GM03348 (cell line): ENCODE data around the gene HDHD5.
A peak's percentile ranks its signal among the peaks of the same experiment; 100 is the strongest.

Experiments used
- DNase-seq: peaks from one replicate; pipeline ENCODE4 v3.0.0; 2012; ENCODE audit warnings: low spot score

The HDHD5 gene

GRCh38 chr22:17105143-17106129 is 53.6 kb downstream of the HDHD5 start:
- no peak for DNase-seq

DNA sequence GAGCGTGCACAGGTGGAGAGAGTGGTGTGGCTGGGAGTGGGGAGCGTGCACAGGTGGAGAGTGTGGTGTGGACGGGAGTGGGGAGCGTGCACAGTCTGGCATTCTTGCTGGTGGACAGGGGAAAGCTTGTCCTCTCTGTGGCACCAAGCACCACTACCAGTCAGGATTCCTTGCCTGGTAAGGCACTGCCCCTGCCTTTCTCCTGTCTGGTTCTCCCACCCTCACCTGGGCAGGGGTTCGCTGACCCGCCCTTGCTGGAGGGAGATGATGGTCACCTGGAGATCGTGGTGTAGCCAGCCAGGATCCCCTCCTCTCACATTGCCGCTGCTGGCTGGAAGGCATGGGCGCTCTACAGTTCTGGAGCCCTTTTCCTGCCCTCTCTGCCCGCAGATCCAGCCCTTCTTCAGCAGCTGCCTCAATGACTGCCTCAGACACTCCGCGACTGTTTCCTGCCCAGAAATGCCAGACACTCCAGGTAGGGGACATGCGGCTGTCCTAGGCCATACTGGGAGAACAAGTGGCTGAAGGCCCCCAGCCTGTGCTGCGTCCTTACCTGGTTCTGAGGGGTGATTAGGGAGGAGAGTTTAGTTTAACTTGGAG is 54.6 kb downstream of the HDHD5 start:
- DNase-seq: no peak

DNA sequence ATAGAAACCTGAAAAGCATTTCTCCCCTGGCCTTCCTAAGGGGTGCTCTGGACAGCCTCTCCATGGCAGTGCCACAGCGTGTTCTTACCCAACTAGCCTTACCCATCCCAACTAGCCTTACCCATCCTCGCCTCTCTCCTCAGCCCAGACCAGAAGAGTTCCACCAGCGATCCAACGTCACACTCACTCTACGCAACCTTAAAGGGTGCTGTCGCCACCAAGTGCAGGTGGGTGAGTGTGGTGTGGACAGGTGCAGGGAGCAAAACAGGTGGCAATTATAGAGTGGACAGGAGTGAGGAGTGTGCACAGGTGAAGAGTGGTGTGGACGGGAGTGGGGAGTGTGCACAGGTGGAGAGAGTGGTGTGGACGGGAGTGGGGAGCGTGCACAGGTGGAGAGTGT is 55.7 kb downstream of the HDHD5 start:
- DNase-seq: no peak

DNA sequence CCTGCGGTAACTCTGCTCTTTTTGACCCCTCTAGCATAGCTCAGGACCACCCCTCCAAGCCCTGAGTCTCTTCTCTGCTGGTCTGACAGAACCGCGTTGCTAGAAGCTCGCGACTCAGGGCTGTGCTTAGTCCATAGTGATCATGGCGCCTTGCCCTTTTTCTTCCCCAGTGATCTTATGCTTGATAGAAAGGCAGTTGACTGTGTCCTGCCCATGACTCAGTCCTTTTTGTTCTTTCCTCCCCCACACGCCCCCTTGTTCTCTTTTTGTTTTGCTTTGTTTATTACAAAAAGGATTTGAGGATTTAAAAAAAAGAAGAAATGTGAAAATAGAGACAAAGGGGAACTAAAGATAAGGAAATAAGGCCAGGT is 56.8 kb downstream of the HDHD5 start:
- no peak for DNase-seq

GRCh38 chr22:17101475-17102296 is 57.4 kb downstream of the HDHD5 start:
- DNase-seq: no peak

- no peak for DNase-seq
These were observed 58.5 kb downstream of the HDHD5 start for GRCh38 chr22:17100621-17101020.

- DNase-seq: no peak
These were observed 60.7 kb downstream of the HDHD5 start for GRCh38 chr22:17098379-17098819.

- peak; percentile 2 for DNase-seq
These were observed 61.4 kb downstream of the HDHD5 start for GRCh38 chr22:17097701-17098100.

DNA sequence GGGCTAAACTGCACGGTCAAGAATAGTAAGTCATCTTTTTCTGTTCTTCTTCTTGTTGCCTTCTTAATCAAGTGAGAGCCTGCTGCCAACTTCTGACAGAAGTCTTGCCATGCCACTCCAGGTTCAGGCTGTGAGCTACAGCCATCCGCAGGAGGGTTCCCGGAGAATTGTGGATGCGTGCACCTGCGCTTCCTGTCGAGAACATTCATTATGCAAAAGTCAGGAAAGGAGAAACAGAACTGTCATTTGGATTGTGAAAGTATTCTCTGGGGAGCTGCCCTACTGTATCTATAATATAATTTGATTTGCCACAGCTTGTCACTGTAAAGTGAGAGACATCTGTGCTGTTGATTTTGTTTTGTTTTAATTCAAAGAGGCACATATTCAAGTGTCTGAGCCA is 62.0 kb downstream of the HDHD5 start:
- DNase-seq: peak; percentile 2

- no peak for DNase-seq
These were observed 63.0 kb downstream of the HDHD5 start for GRCh38 chr22:17096071-17096470.

GRCh38 chr22:17095538-17095937 is 63.5 kb downstream of the HDHD5 start:
- DNase-seq: peak; percentile 12

DNA sequence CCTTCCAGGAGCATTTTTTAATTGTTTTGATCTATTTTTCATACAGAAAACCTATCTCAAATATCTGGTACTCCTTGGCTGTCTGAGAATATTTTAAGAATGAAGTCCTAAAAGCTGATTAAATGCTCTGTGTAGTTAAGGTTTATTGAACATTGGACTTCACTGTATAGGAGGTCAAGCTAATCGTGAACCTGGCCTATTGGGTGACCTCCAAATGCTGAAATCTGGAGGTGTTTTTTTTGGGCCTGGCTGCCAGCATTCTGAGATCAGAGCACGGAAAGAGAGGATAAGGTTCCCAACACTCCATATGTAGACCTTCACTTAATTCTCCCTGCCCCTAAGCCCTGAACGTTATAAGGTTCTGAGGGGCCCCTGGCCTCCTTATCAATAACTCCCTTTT is 66.0 kb downstream of the HDHD5 start:
- DNase-seq: no peak

DNA sequence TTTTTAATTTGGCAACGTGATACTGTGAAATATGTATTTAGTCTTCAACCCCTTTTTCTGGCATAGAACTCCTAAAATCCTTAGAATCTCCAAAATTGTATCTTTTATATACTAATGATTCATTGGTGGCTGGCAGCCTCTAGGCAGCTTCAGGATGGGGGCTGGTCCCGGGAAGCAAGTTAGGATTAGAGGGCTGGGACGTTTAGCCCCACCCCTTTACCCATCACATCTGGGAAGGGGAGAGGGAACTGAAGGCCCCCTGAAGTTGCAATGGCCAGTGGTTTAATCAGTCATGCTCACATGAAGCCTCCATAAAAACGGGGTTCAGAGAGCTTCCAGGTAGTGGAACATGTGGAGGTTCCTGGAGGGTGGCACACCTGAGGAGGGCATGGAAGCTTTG is 67.2 kb downstream of the HDHD5 start:
- DNase-seq: no peak

DNA sequence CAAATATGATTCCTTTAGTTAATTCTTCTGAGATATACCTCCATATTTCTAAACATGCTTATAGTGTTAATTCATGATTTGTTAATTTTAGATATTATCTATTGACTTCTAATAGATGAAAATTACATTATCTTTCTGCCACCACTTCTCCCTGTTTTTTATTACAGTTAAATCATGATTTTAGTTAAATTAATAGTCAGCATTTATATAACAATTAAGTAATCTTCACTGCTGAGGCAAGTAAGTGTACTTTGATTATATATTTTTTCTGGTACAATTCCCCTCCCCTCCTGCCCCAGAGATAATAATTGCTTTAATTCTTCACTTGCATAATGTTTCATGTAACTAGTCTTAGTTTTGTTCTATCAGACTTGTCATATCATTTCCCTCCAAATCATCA is 68.5 kb downstream of the HDHD5 start:
- DNase-seq: no peak
